Measurements from ENCODE around the gene PDE4DIP.
"Not testable (repeated sequence)": the region's sequence is repeated elsewhere in the genome, so short reads cannot be mapped to it uniquely, and the experiment has no call there.

- not testable (repeated sequence) for TF ChIP-seq POLR2AphosphoS5 (IDR thresholded peaks at IDR 0.05; ENCODE audit: low read depth, low read length); SIN3A (IDR thresholded peaks at IDR 0.05; ENCODE audit: borderline replicate concordance, insufficient read depth, low read length); REST (IDR thresholded peaks at IDR 0.05; ENCODE audit: insufficient read depth in 1 of 2, low read depth in 2 of 2, low read length in 2 of 2); TAF1 (IDR thresholded peaks at IDR 0.05; ENCODE audit: borderline replicate concordance, insufficient read depth, low read length); FOXP2 (optimal IDR thresholded peaks at IDR 0.05; ENCODE audit: borderline replicate concordance, extremely low read depth, extremely low read length, insufficient read depth)
These were observed at the start of gene PDE4DIP for GRCh38 chr1:148844220-148844619.
